Skeletal muscle satellite cell (primary cell): ENCODE results near the gene ERN2.

Experiments used
- H3K27me3 ChIP-seq: 2 replicates; pipeline ENCODE4 v1.7.0; 2013; ENCODE audit warnings: low read length; ENCODE audit not compliant: control insufficient read depth, insufficient read depth
- H3K36me3 ChIP-seq: 2 replicates; pipeline ENCODE4 v1.7.0; 2013; ENCODE audit warnings: mild to moderate bottlenecking, control low read depth, low read length; ENCODE audit not compliant: insufficient read depth
- H3K4me1 ChIP-seq: 2 replicates; pipeline ENCODE4 v1.7.0; 2013; ENCODE audit warnings: low read length; ENCODE audit not compliant: control insufficient read depth, insufficient read depth
- H3K4me2 ChIP-seq: 2 replicates; pipeline ENCODE4 v1.7.0; 2013; ENCODE audit warnings: mild to moderate bottlenecking, low read length
- H3K4me3 ChIP-seq: 2 replicates; pipeline ENCODE4 v1.7.0; 2013; ENCODE audit warnings: low read length
- H3K9ac ChIP-seq: 2 replicates; pipeline ENCODE4 v1.7.0; 2013; ENCODE audit warnings: mild to moderate bottlenecking, low read depth, low read length, moderate library complexity
- H3K9me3 ChIP-seq: replicated peaks from 2 replicates; pipeline ENCODE4 v1.7.0; 2013; ENCODE audit warnings: mild to moderate bottlenecking, control low read depth, low read length

The ERN2 gene

GRCh38 chr16:23710504-23710903, 2.5 kb downstream of the ERN2 start:
- Histone ChIP-seq H3K27me3 (peaks cover 21% of the 10 kb centered on the region), H3K9me3 (peaks cover 6% of the 10 kb centered on the region), H3K4me3 (no peak overlapping the region)

GRCh38 chr16:23710008-23710407, 3.0 kb downstream of the ERN2 start:
- H3K4me1 ChIP-seq: no peaks in the 10 kb centered on the region
- no peak overlapping the region for H3K4me3 ChIP-seq
- no peak overlapping the region for H3K4me2 ChIP-seq
- no peak overlapping the region for H3K9ac ChIP-seq
- H3K27me3 ChIP-seq: peaks cover 21% of the 10 kb centered on the region
- peaks cover 6% of the 10 kb centered on the region for H3K9me3 ChIP-seq
- no peaks in the 10 kb centered on the region for H3K36me3 ChIP-seq

More at GRCh38 chr16:23710504-23710903, 2.5 kb downstream of the ERN2 start:
- H3K36me3 ChIP-seq: no peaks in the 10 kb centered on the region
- no peak overlapping the region for H3K9ac ChIP-seq
- H3K4me1 ChIP-seq: no peaks in the 10 kb centered on the region
- H3K4me2 ChIP-seq: no peak overlapping the region

- Histone ChIP-seq H3K36me3 (no peaks in the 10 kb centered on the region), H3K9me3 (peaks cover 6% of the 10 kb centered on the region), H3K4me3 (no peak overlapping the region), H3K4me2 (no peak overlapping the region), H3K4me1 (no peaks in the 10 kb centered on the region), H3K27me3 (peaks cover 17% of the 10 kb centered on the region), H3K9ac (no peak overlapping the region)
Measured at GRCh38 chr16:23709536-23709935, 3.5 kb downstream of the ERN2 start.

GRCh38 chr16:23706439-23706838, 6.6 kb downstream of the ERN2 start:
- Histone ChIP-seq H3K4me3 (no peak overlapping the region), H3K4me2 (no peak overlapping the region), H3K27me3 (no peaks in the 10 kb centered on the region), H3K9me3 (peaks cover 6% of the 10 kb centered on the region), H3K36me3 (no peaks in the 10 kb centered on the region), H3K9ac (no peak overlapping the region), H3K4me1 (no peaks in the 10 kb centered on the region)

- Histone ChIP-seq H3K9me3 (peaks cover 6% of the 10 kb centered on the region), H3K9ac (no peak overlapping the region), H3K36me3 (no peaks in the 10 kb centered on the region), H3K27me3 (no peaks in the 10 kb centered on the region), H3K4me1 (no peaks in the 10 kb centered on the region), H3K4me2 (no peak overlapping the region), H3K4me3 (no peak overlapping the region)
Measured at GRCh38 chr16:23705517-23705902, 7.5 kb downstream of the ERN2 start.

GRCh38 chr16:23704772-23705516, 8.1 kb downstream of the ERN2 start:
- Histone ChIP-seq H3K36me3 (no peaks in the 10 kb centered on the region), H3K4me2 (no peak overlapping the region), H3K4me1 (no peaks in the 10 kb centered on the region), H3K27me3 (no peaks in the 10 kb centered on the region), H3K9ac (no peak overlapping the region), H3K9me3 (peaks cover 6% of the 10 kb centered on the region), H3K4me3 (no peak overlapping the region)

GRCh38 chr16:23702951-23703350, 10.1 kb downstream of the ERN2 start:
- no peaks in the 10 kb centered on the region for H3K27me3 ChIP-seq
- no peaks in the 10 kb centered on the region for H3K4me1 ChIP-seq
- no peak overlapping the region for H3K4me3 ChIP-seq
- no peaks in the 10 kb centered on the region for H3K9me3 ChIP-seq
- H3K4me2 ChIP-seq: no peak overlapping the region
- H3K9ac ChIP-seq: no peak overlapping the region
- no peaks in the 10 kb centered on the region for H3K36me3 ChIP-seq

- Histone ChIP-seq H3K4me1 (no peaks in the 10 kb centered on the region), H3K9me3 (no peaks in the 10 kb centered on the region), H3K4me3 (no peak overlapping the region), H3K27me3 (no peaks in the 10 kb centered on the region), H3K4me2 (no peak overlapping the region), H3K9ac (no peak overlapping the region), H3K36me3 (no peaks in the 10 kb centered on the region)
Measured at GRCh38 chr16:23701045-23701444, 12.0 kb downstream of the ERN2 start.

GRCh38 chr16:23700509-23700908, 12.5 kb downstream of the ERN2 start:
- Histone ChIP-seq H3K4me1 (no peaks in the 10 kb centered on the region), H3K4me3 (no peak overlapping the region), H3K9ac (no peak overlapping the region), H3K4me2 (no peak overlapping the region), H3K27me3 (no peaks in the 10 kb centered on the region), H3K9me3 (no peaks in the 10 kb centered on the region), H3K36me3 (no peaks in the 10 kb centered on the region)

- Histone ChIP-seq H3K4me1 (no peaks in the 10 kb centered on the region), H3K27me3 (no peaks in the 10 kb centered on the region), H3K36me3 (no peaks in the 10 kb centered on the region), H3K9ac (no peak overlapping the region), H3K9me3 (no peaks in the 10 kb centered on the region), H3K4me3 (no peak overlapping the region), H3K4me2 (no peak overlapping the region)
Measured at GRCh38 chr16:23700093-23700492, 12.9 kb downstream of the ERN2 start.

- H3K27me3 ChIP-seq: no peaks in the 10 kb centered on the region
- no peak overlapping the region for H3K9ac ChIP-seq
- H3K4me3 ChIP-seq: no peak overlapping the region
- no peaks in the 10 kb centered on the region for H3K4me1 ChIP-seq
- H3K4me2 ChIP-seq: no peak overlapping the region
- no peaks in the 10 kb centered on the region for H3K9me3 ChIP-seq
- H3K36me3 ChIP-seq: no peaks in the 10 kb centered on the region
Measured at GRCh38 chr16:23699100-23699499, 13.9 kb downstream of the ERN2 start.

GRCh38 chr16:23695756-23696155, 17.3 kb downstream of the ERN2 start:
- peaks cover 16% of the 10 kb centered on the region for H3K36me3 ChIP-seq
- no peak overlapping the region for H3K9ac ChIP-seq
- H3K4me3 ChIP-seq: no peak overlapping the region
- no peak overlapping the region for H3K4me2 ChIP-seq
- no peaks in the 10 kb centered on the region for H3K9me3 ChIP-seq
- H3K4me1 ChIP-seq: peaks cover 14% of the 10 kb centered on the region
- no peaks in the 10 kb centered on the region for H3K27me3 ChIP-seq
